Astrocyte of the cerebellum (primary cell): ENCODE results near the gene UBL3.

Experiments
- DNase-seq: peaks from one replicate; pipeline ENCODE4 v3.0.0-alpha.2; 2011; ENCODE audit warnings: low read depth
- H3K4me3 ChIP-seq: 2 replicates; pipeline ENCODE4 v1.5.1; 2011; ENCODE audit warnings: mild to moderate bottlenecking, low read depth, low read length, moderate library complexity
- CTCF ChIP-seq: IDR thresholded peaks from 2 replicates; pipeline ENCODE4 v1.5.1; 2012; ENCODE audit warnings: low read length, low read depth, moderate library complexity, mild to moderate bottlenecking; ENCODE audit errors: missing control alignments
- in situ Hi-C: cut with HindIII; loops from 2 replicates; pipeline ENCODE4 v1.10.0; 2017; ENCODE audit warnings: low sequenced_read_pairs

Gene UBL3

DNA sequence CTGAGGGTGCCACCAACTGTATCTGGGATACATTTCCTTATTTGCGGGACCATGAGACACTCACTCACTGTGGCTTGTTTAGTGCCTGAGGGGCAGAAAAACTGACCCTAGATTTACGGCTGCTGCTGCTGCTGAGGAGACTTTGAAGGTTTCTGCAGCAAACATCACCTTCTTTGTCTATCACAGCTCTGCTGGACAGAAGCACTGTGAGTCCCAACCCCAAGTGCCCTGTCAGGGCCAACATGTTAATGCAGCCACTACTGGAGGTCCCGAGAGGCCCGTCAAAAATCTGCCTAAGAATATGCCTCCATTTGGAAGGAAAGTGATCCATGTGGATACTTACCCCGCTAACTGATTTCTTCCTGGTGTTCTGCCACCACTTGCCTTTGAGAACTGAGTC lies 37.3 kb upstream of the UBL3 start:
- no peak overlapping the region for H3K4me3 ChIP-seq
- TF ChIP-seq CTCF: no peak
- DNase-seq: no peak
- in situ Hi-C loops: no loop called here

GRCh38 chr13:29887030-29887557 lies 36.7 kb upstream of the UBL3 start:
- in situ Hi-C loops: no loop called here
- TF ChIP-seq CTCF: no peak
- no peak for DNase-seq
- H3K4me3 ChIP-seq: no peak overlapping the region

GRCh38 chr13:29886446-29886845 lies 36.0 kb upstream of the UBL3 start:
- no peak for TF ChIP-seq CTCF
- in situ Hi-C loops: no loop called here
- no peak overlapping the region for H3K4me3 ChIP-seq
- DNase-seq: no peak

DNA sequence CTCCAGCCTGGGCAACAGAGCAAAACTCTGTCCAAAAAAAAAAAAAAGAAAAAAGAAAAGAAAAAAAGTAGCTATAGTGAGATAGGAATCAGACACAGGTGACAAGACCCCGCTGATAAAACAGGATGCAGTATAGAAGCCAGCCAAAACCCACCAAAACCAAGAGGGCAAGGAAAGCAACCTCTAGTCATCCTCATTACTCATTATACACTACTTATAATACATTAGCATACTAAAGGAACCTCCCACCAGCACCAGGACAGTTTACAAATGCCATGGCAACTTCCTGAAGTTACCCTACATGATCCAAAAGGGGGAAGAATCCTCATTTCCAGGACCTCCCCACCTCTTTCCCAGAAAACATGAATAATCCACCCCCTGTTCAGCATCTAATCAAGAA lies 35.6 kb upstream of the UBL3 start:
- H3K4me3 ChIP-seq: no peak overlapping the region
- no peak for DNase-seq
- no peak for TF ChIP-seq CTCF
- in situ Hi-C loops: no loop called here

DNA sequence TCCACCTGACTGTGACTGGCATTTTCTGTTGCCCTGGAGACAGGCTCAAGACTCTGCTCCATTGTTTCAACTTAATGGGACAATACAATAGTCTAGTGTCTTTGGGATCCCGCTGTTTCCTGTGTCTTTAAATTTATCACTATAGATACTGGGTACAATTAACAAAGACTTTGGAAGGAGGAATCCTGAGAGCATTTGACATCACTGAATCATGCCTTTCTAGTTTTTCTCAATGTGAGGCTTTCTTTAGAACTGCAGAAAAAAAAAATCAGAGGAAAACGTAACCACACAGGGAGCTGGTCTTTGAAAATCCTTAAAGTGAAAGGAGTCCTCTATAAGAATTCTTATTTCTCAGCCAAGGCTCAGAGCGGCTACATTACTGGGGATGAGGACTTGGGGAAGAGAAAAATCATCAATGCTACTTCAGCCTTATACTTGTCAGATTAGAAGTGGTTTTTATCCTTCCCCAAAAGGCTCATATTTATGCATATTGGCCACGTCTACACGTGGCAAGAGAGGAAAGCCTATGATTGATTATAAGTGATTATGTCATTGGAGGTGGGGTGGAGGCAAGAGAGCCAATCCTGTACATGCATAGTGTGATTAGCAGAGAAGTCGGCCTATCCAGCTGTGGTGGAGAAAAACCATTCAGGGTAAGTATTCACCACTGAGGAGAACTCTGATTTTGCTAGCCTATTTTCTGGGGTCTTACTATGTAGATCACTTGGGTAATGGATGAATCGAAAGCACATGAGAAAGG lies 34.4 kb upstream of the UBL3 start:
- no peak for TF ChIP-seq CTCF

GRCh38 chr13:29883941-29884518 lies 33.6 kb upstream of the UBL3 start:
- DNase-seq: no peak
- H3K4me3 ChIP-seq: no peak overlapping the region
- in situ Hi-C loops: no loop called here
- TF ChIP-seq CTCF: no peak

More for the DNA sequence above, 34.4 kb upstream of the UBL3 start:
- in situ Hi-C loops: no loop called here
- no peak overlapping the region for H3K4me3 ChIP-seq
- DNase-seq: no peak
